Effector memory CD4-positive, alpha-beta T cell (primary cell): ENCODE results near the gene YIPF2.
A peak's percentile ranks its signal among the peaks of the same experiment; 100 is the strongest.
"Not testable (repeated sequence)": the region's sequence is repeated elsewhere in the genome, so short reads cannot be mapped to it uniquely, and the experiment has no call there.

ENCODE experiments used
- DNase-seq, 3 donors: peaks; one replicate each; pipeline ENCODE4 v3.0.0-alpha.2; 2020
- H3K27ac ChIP-seq: 2 replicates; pipeline ENCODE4 v1.7.0; 2013; ENCODE audit warnings: mild to moderate bottlenecking, low read length, moderate library complexity; ENCODE audit not compliant: insufficient read depth, poor library complexity, severe bottlenecking
- H3K27me3 ChIP-seq: replicated peaks from 2 replicates; pipeline ENCODE4 v1.7.0; 2013; ENCODE audit warnings: mild to moderate bottlenecking, low read length; ENCODE audit not compliant: insufficient read depth, control insufficient read depth, poor library complexity, severe bottlenecking
- H3K36me3 ChIP-seq: 2 replicates; pipeline ENCODE4 v1.7.0; 2013; ENCODE audit warnings: mild to moderate bottlenecking, low read length, moderate library complexity; ENCODE audit not compliant: control insufficient read depth, insufficient read depth
- H3K4me1 ChIP-seq: 2 replicates; pipeline ENCODE4 v1.7.0; 2013; ENCODE audit warnings: low read length, mild to moderate bottlenecking; ENCODE audit not compliant: control insufficient read depth, insufficient read depth, poor library complexity, severe bottlenecking
- H3K4me3 ChIP-seq: 2 replicates; pipeline ENCODE4 v1.7.0; 2013; ENCODE audit warnings: low read length, low read depth, mild to moderate bottlenecking; ENCODE audit not compliant: insufficient read depth, poor library complexity, severe bottlenecking
- H3K9me3 ChIP-seq: 2 replicates; pipeline ENCODE4 v1.7.0; 2013; ENCODE audit warnings: mild to moderate bottlenecking, low read length, moderate library complexity; ENCODE audit not compliant: control insufficient read depth

YIPF2 gene

GRCh38 chr19:10963865-10964264, 35.4 kb upstream of the YIPF2 start:
- no peaks in the 10 kb centered on the region for H3K27me3 ChIP-seq
- no peak for DNase-seq
- H3K9me3 ChIP-seq = no peaks in the 10 kb centered on the region
- H3K4me3 ChIP-seq = no peak overlapping the region
- no peaks in the 10 kb centered on the region for H3K36me3 ChIP-seq
- H3K4me1 ChIP-seq = peaks cover 15% of the 10 kb centered on the region
- peak overlapping the region; percentile 40 for H3K27ac ChIP-seq

GRCh38 chr19:10962863-10963262, 34.4 kb upstream of the YIPF2 start:
- H3K4me3 ChIP-seq = no peak overlapping the region
- H3K27ac ChIP-seq = no peak overlapping the region

GRCh38 chr19:10961073-10961860, 32.8 kb upstream of the YIPF2 start:
- H3K27ac ChIP-seq = peak overlapping the region; percentile 71
- no peaks in the 10 kb centered on the region for H3K36me3 ChIP-seq
- no peaks in the 10 kb centered on the region for H3K9me3 ChIP-seq
- peak overlapping the region; percentile 63 for H3K4me3 ChIP-seq
- no peaks in the 10 kb centered on the region for H3K27me3 ChIP-seq
- peaks cover 15% of the 10 kb centered on the region for H3K4me1 ChIP-seq
- DNase-seq = no peak

More at GRCh38 chr19:10962863-10963262, 34.4 kb upstream of the YIPF2 start:
- H3K9me3 ChIP-seq = no peaks in the 10 kb centered on the region
- no peaks in the 10 kb centered on the region for H3K27me3 ChIP-seq
- peaks cover 15% of the 10 kb centered on the region for H3K4me1 ChIP-seq
- no peak for DNase-seq
- no peaks in the 10 kb centered on the region for H3K36me3 ChIP-seq

- H3K36me3 ChIP-seq = no peaks in the 10 kb centered on the region
- no peaks in the 10 kb centered on the region for H3K27me3 ChIP-seq
- peak within 1 kb of the TSS; percentile 87 for H3K27ac ChIP-seq
- peak; percentile 96 to 98 (median 97) for DNase-seq
- H3K4me1 ChIP-seq = peaks cover 15% of the 10 kb centered on the region
- H3K9me3 ChIP-seq = no peaks in the 10 kb centered on the region
- H3K4me3 ChIP-seq = peak within 1 kb of the TSS; percentile 70
Measured at GRCh38 chr19:10960314-10961072, 32.1 kb upstream of the YIPF2 start, which contains the start of gene SMARCA4. Gene SMARCA4, plus strand, starts transcription at chr19:10961030. Its CDS starts 23,122 bp downstream, at chr19:10984152.

- H3K27me3 ChIP-seq, DNase-seq, H3K27ac ChIP-seq, H3K36me3 ChIP-seq, H3K4me3 ChIP-seq, H3K9me3 ChIP-seq: not testable (repeated sequence)
- peaks cover 15% of the 10 kb centered on the region for H3K4me1 ChIP-seq
Measured at GRCh38 chr19:10959277-10959968, 31.0 kb upstream of the YIPF2 start.

GRCh38 chr19:10952809-10953208, 24.4 kb upstream of the YIPF2 start:
- no peak overlapping the region for H3K4me3 ChIP-seq
- no peaks in the 10 kb centered on the region for H3K9me3 ChIP-seq
- no peak for DNase-seq
- H3K27me3 ChIP-seq = no peaks in the 10 kb centered on the region
- no peak overlapping the region for H3K27ac ChIP-seq
- H3K4me1 ChIP-seq = no peaks in the 10 kb centered on the region
- no peaks in the 10 kb centered on the region for H3K36me3 ChIP-seq

- DNase-seq = no peak
- Histone ChIP-seq H3K27me3 (no peaks in the 10 kb centered on the region), H3K27ac (no peak overlapping the region), H3K9me3 (no peaks in the 10 kb centered on the region), H3K4me1 (no peaks in the 10 kb centered on the region), H3K4me3 (no peak overlapping the region), H3K36me3 (no peaks in the 10 kb centered on the region)
Measured at GRCh38 chr19:10946958-10947657, 18.7 kb upstream of the YIPF2 start.

GRCh38 chr19:10945264-10945663, 16.8 kb upstream of the YIPF2 start:
- Histone ChIP-seq H3K27me3 (no peaks in the 10 kb centered on the region), H3K27ac (no peak overlapping the region), H3K4me1 (no peaks in the 10 kb centered on the region), H3K4me3 (no peak overlapping the region), H3K36me3 (no peaks in the 10 kb centered on the region), H3K9me3 (no peaks in the 10 kb centered on the region)
- DNase-seq = no peak

- not testable (repeated sequence) for H3K9me3 ChIP-seq, H3K36me3 ChIP-seq, H3K4me1 ChIP-seq, H3K27ac ChIP-seq, H3K4me3 ChIP-seq, DNase-seq, H3K27me3 ChIP-seq
Measured at GRCh38 chr19:10943412-10943811, 15.0 kb upstream of the YIPF2 start.
